Upper lobe of left lung (tissue), 4 donors: Measurements from ENCODE around the gene KRT76.

Experiments used
- EP300 ChIP-seq, 4 donors: sonication (generic); formaldehyde crosslinking; IDR thresholded peaks; one replicate each; pipeline ENCODE4 v1.5.1; 2017; ENCODE audit warnings: antibody characterized with exemption in 4 of 4, control low read depth in 2 of 4
- POLR2A ChIP-seq, 4 donors: fragments of 450-650 bp; IDR thresholded peaks; one replicate each; pipeline ENCODE4 v1.5.1; 2016 to 2017; ENCODE audit warnings: antibody characterized with exemption in 4 of 4, mild to moderate bottlenecking in 2 of 4
- POLR2AphosphoS5 ChIP-seq, 2 donors: sonication (generic); formaldehyde crosslinking; IDR thresholded peaks; one replicate each; pipeline ENCODE4 v1.5.1; 2017; ENCODE audit warnings: antibody characterized with exemption in 2 of 2
- TF ChIP-seq, protein P1 (sequence below), 6 experiments: fragments of 450-650 bp in 4 of 6; fragments of 200-600 bp in 2 of 6; sonication (generic) in 2 of 6; IDR thresholded peaks; one replicate each; pipeline ENCODE4 v1.5.1; 2016 to 2019; ENCODE audit warnings: antibody characterized with exemption in 6 of 6

DNA sequence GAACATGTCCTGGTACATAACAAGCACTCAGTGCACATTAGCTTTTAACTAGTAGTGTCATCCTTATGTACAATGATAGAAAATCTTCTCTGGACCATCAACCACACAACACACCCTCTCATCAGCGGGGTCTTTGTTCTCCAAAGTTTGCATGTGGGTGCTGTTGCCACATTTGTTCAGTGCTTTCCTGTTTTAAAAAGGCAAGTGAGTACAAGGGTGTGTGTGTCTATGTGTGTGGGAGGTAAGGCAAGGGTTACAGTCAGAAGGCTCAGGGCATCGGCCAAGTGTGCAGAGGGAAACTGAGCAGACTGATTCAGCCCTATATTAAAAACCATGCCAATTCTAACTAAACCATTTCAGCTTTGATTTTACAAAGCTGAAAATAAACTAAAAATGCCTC is 17.9 kb downstream of the KRT76 start:
- TF ChIP-seq, protein P1, sequence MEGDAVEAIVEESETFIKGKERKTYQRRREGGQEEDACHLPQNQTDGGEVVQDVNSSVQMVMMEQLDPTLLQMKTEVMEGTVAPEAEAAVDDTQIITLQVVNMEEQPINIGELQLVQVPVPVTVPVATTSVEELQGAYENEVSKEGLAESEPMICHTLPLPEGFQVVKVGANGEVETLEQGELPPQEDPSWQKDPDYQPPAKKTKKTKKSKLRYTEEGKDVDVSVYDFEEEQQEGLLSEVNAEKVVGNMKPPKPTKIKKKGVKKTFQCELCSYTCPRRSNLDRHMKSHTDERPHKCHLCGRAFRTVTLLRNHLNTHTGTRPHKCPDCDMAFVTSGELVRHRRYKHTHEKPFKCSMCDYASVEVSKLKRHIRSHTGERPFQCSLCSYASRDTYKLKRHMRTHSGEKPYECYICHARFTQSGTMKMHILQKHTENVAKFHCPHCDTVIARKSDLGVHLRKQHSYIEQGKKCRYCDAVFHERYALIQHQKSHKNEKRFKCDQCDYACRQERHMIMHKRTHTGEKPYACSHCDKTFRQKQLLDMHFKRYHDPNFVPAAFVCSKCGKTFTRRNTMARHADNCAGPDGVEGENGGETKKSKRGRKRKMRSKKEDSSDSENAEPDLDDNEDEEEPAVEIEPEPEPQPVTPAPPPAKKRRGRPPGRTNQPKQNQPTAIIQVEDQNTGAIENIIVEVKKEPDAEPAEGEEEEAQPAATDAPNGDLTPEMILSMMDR (IDR thresholded peaks at IDR 0.05): no peak
- TF ChIP-seq POLR2AphosphoS5 (IDR thresholded peaks at IDR 0.05) (no peak), POLR2A (IDR thresholded peaks at IDR 0.05) (no peak), EP300 (IDR thresholded peaks at IDR 0.05) (no peak)
